Fibroblast of the conjunctiva (primary cell): Measurements from ENCODE around the gene GRAP2.
"Not testable (repeated sequence)": the region's sequence is repeated elsewhere in the genome, so short reads cannot be mapped to it uniquely, and the experiment has no call there.

Experiments used
- DNase-seq: peaks from one replicate; pipeline ENCODE4 v3.0.0-alpha.2; 2010; ENCODE audit warnings: low read depth

Gene GRAP2

DNA sequence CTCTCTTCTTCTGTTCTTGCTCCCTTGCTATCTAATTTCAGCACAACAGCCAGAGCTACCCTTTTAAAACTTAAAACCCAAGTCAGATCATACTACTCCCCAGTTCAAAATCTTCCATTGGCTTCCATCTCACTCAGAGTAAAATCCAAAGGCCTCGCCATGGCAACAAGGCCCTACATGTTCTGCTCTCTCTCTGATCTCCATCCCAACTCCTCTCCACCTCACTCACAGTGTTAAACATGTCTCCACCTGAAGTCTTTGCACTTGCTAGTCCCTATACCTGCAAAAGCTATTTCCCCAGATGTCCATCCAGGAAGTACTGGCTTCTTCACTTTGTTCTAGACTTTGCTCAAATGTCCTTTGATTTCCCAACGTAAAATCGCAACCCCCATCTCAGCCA, 3.0 kb upstream of the GRAP2 start:
- DNase-seq = no peak

DNA sequence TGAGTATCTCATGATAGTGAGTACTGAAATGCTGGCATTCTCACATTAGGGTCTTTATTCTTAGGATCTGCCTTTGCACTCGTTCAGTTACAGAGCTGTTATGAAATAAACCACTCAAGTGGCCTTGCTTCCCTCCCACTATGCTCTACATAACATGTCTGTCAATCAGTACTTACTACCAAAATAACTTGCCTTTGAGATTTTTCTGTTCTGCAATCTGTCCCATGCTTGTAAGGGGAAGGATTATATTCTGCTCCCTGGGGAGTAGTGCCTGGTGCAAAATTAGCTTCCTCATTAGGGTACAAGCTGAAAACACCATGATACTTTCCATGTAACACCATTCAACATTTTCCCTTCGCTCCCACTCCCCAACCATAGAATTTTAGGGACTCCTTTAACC, 1.9 kb upstream of the GRAP2 start:
- DNase-seq = no peak

DNA sequence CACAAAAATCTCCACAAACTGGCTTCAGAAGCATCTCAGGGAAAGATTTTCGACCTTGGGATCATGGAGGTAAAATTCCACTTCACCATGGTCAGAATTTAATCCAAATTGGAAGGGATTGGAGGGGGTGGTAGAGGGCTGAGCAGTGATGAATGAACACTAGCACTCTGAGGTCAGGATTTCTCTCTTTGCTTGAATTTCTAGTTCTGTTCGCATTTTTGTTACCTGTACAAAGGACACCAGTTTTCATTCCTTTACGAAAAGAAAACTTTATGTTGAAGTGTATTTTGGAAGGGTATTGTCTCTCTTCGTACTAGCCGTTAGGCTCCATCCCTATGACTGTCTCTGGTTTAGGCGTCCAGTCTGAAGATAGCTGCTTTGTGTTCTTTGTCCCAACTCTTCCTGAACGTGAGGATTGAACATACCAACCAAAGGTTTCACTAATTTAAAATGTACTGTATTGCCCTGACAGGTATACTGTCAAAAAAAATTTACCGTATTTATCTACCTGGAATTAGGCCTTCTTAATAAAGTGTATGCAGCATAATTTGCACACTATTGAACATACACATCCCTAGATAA, 772 bp downstream of the GRAP2 start:
- no peak for DNase-seq

DNA sequence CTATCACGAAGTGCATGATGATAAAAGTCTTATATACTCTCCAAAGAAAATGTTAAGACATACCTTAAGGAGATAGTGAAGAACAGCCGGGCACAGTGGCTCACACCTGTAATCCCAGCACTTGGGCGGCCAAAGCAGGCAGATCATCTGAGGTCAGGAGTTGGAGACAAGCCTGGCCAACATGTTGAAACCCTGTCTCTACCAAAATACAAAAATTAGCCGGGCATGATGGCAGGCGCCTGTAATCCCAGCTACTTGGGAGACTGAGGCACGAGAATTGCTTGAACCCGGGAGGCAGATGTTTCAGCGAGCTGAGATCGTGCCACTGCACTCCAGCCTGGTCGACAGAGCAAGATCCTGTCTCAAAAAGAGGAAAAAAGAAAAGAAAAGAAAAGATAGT, 3.1 kb downstream of the GRAP2 start:
- not testable (repeated sequence) for DNase-seq

DNA sequence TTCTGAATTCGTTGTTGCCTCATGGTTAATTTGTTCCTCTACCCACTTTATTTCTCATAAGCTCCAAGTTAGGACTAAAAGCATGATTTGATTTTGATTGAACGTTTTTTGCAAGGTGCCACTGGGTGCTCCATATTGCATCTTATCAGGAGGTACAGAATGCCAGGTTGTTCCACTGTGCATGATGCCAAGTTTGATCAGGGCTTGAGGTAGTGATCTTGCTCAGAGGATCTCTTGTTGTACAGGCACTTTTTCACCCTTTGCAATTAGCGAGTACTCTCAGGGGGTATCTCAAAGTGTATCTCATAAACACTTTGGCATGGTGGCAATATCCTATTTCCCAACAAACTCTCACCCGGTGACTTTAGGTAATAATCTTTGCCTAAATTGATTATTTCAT, 4.0 kb downstream of the GRAP2 start:
- DNase-seq = no peak

DNA sequence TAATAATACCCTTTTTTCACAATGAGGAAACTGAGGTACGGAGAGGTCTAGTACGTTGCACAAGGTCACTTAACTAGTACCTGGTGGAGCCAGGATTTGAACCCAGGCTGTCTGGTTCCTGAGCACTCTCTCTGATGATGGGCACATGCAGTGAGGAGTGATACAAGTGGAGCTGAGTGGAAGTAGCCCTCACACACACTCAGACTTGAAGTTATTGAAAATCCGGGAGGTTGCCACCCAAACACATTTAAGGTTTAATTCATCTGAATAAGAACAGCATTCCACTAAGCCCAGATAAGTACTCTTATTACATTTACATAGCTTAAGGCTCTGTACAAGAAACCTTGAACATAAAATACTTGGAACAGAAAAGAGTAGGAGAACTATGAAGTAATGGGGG, 4.8 kb downstream of the GRAP2 start:
- DNase-seq = no peak

DNA sequence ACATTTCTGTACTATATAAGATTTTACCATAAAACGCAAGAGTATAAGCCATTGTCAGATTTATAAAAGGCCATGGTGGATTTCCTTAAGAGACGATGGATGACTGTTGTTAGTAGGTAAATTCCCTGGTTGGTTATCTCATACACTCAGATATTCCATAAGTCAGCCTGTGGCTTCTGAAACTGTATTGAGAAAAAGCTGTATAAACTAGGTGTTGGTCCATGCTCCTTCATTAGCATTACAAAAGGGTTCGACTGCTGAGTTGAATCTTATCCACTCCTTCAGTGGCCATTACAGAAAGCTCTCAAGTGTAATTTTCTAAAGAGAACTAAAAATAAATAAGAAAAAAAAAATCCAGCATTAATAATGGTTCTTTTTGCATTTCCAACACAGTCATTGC, 5.3 kb downstream of the GRAP2 start:
- no peak for DNase-seq

DNA sequence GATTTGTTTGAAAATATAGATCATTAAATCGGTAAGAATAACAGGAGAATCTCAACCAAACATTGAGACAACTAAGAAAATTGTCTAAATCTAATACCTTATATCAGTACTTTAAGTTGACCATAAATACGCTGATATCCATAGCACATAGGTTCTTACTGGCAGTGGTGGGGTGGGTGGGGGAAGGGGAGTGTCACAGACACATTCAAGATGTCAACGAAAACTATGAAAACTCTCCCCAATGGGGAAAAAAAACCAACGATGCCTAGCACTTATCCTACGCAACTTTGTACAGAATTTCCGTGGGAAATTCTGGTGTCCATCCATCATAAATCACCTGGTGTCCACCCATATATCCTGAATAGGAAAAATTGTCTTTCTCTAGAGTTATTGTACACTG, 6.2 kb downstream of the GRAP2 start:
- DNase-seq = no peak

DNA sequence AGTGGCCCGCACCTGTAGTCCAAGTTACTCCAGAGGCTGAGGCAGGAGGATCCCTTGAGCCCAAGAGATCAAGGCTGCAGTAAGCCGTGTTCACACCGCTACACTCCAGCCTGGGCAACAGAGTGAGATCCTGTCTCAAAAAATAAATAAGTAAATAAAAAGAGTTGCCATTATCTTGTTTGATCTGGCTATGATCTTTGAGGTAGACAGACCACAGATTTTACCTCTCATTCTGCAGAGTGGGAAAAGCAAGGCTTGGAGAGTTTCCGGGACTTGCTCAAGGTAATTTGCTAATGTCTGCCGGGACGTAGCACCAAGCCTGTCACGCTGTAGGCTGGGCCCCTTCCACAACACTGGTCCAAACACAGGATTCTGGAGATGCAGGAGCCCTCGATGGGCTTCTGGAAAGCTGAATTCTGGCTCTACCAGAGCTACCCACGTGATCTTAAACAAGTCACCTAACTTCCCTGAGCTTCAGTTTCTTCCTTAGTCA, 6.8 kb downstream of the GRAP2 start:
- DNase-seq = no peak

DNA sequence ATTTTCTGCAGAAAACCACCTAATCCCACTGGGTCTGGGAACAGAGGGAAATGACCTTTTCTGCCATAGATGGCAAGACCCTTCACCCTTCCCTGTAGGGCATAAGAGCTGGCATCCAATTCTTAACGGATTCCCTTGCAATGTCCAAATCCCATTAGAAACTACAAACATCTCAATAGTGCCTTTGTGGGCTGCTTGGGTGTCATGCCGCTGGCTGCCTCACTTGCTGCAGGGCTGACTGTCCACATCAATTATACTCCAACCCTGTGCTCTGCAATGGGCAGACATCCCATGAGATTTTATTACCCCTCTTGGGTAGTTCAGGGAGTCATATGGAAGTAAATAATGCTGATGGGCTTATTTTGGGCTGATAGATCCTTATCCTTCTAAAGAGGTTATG, 7.3 kb downstream of the GRAP2 start:
- DNase-seq = no peak

DNA sequence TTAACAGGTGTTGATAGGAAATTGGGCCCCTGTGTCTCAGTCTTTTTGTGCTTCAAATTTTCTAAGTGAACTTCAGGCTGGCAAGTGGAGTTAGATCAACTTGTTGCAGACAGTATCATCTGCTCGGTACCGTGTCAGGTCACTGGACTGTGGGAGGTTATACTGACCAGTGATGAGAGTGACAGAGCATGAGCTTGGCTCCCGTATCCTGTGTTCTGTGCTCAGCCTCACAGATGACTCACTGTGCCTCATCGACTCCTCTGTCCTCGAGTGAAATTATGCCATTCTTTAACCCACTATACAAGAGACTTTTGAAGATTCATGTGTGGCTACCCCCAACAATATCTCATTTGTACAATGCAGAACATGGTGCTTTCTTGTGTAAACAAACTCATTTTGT, 7.9 kb downstream of the GRAP2 start:
- DNase-seq = no peak

DNA sequence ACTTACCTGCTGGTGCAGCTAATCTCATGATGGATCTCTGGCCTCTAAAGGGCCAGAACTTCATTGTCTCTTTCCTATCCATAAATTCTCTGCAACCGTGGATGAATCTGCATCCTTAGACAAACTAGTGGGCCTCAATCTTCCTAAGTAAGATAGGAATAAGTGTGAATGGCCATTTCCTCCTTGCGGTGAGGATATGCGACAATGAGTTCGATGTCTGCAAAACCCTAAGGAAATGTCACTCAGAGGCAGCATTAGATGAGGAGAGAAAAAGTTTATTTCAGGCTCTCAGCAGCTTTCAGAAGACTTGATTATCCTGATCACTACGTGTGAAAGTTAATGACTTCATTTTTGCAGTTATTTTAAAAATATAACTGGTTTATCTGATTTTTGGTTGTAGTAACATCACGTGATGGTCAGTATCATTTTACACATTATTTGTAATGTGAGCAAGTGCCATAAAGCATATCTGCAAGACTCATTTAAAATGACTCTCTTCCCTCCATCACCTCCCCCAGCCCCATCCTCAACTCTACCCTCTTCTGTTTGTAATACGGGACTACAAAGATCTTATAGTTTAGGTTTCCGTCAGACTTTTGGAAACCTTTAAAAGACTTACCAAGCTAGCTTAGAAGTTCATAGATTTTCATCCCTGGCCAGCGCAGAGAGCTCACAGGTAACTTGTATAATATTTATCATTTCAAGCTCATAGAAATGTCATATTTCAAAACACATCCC, 10.2 kb downstream of the GRAP2 start:
- DNase-seq = no peak

DNA sequence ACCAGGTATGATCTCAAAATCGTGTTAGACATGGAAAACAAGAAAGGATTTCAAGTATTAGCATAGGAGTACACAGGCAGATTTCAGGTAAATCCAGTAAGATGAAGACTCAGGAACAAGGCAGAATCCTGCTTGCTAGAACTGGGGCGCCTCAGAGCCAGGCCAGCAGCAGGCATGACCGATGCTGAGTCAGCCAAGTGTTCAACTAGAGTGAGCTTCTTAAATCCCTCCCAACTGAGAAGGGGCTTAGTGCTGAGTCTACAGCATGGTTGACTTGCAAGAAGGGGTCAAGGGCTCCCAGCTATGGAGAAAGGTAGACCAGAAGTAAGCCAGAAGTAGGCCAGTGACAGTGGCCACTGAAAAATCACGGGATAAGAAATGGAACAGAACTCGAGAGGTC, 12.4 kb downstream of the GRAP2 start:
- no peak for DNase-seq

DNA sequence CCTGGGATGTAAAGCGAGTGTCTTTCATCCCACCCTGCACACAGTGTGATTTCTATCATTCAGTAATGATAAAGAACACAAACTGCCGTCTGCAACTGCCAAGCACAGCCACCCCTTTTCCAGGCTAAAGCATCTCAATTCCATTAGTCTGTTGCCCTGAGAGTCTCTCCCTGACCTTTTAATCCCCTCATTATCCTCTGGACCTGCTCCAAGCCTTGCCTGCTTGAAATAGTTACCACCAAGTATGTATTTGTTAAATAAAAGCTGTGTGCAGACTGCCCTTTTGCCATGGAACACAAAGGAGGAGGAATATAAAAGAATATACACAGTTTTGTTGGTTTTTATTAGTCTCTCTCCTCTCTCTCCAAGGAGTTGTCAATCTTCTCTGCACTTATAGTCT, 13.0 kb downstream of the GRAP2 start:
- no peak for DNase-seq

DNA sequence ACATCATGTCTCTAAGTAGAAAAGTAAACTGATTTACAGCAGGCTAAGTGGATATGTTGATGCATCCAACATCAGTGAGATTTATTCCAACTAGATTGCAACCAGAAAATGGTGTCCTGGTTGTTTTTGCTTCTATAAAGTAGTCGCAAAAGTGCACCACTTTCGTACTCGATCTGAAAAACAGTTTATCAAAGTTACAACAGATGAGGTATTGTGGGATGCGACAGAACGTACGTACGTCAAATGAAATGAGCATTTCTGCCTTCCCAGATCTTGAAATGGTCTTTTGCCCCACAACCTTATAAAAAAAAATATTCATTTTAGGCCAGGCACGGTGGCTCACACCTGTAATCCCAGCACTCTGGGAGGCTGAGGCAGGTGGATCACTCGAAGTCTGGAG, 13.7 kb downstream of the GRAP2 start:
- no peak for DNase-seq

DNA sequence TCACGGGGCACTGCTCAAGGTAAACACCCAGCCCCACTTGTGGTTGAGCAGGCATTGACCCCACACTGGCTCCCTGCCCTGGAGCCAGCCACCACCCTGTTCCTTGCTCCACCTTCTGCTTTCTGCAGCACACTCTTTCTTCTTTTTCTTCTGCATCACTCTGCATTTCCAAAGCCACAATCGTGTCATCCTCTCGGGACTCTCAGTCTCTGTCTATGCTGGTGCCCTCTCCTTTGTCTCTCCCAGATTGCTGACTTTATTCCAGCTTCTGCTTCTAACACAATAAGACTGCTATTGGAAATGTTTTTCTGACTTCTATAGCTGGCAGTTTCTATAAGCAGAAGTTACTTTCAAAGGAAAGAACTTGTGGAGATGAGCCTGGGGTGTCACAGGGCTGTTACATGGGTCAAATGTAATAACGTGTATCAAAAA, 14.4 kb downstream of the GRAP2 start:
- DNase-seq = no peak

DNA sequence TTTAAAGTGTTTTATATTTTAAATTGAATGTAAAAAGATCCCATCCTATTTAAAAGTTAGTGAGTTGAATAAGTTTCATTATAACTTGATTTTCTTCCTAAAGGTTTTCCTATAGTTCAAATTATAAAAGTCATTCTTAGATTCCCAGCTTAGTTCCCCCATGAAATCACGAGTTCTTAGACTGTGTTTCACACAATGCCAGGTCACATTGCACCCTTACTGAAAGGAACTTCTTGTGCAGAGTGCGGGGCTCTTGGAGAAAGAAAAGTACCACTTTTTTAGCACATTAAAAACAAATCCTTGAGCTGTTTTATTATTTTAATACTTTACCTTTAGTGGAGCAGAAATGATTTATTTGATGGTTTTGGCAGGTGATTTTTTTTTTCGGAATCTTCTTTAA, 15.6 kb downstream of the GRAP2 start:
- DNase-seq = no peak

DNA sequence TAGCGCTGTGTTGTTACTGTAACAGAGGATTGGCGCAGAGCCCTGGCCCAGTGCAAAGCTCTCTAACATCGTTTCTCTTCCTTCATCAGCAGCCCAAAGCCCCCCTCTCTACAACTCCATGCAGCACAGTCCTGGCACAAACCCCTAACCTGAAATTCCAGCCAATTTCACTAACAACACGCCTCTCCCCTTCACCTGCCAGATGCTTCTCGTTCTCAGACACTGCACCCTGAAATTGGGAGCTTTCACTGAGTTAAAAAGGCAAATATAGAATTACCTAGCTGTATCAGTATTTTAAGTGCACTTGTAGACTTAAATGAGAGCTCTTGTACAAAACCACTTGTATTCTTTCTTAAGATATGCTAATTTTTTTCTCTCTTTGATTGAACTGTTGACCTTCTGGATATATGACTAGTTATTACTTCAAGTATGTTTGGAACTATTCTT, 16.3 kb downstream of the GRAP2 start:
- DNase-seq = no peak

DNA sequence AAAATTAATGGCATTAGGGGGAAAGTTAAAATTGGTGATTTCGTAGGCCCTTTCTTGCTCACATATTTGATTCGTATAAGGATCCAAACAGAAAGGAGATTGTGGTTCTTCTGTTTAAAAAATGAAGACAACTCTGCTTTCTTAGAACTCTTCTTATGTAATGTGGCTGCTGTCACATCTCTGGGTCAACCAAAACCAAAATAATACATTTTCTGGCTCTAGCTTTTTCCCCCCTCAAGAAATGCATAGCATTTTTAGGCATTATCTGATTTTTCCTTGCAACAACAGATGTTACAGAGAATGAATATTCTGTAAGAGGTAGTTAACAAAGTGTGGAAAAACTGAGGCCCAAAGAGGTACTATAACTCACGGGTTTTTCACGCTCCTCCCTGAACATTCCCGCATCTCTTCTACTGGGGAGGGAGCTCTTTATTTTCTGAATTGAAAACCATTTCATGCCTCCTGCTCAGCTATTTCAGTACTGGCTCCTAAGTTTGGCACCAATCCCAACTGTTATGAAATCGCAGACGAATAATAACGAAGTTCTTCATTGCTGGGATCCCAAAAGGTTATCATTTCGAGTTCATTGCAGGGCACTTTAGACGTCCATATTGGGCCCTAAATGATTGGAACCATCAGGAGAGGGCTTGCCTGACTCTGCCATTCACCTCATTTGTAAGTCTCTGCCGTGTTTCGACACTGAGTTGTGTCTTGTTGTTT, 17.1 kb downstream of the GRAP2 start:
- DNase-seq = no peak

DNA sequence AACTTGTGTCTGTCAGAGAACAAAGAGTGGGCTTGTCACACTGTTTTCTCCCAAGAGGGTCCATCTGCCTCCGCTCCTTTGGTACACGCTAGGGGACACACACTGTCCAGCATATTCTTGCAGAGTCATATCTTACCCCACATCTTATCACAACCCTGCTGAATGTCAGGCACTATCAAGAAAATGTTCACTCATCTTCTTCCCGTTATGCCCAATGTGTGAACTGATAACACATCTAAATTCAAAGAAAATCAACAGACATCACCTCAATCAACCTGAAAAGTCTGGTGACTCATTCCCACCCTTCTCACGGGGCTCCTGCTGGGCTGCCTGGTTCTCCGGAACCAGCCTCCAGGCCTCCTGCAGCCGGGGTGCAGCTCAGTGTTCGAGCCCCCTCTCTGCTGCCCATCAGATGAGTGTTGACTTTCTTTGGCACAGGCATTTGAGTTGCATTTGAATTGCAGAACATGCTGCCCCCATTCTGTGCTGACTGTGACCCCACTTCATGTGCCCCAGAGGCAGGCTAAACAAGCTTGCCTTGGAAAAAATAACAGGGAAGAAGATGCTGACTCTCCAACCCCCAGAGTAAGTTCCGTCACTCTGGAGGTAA, 19.4 kb downstream of the GRAP2 start:
- no peak for DNase-seq

DNA sequence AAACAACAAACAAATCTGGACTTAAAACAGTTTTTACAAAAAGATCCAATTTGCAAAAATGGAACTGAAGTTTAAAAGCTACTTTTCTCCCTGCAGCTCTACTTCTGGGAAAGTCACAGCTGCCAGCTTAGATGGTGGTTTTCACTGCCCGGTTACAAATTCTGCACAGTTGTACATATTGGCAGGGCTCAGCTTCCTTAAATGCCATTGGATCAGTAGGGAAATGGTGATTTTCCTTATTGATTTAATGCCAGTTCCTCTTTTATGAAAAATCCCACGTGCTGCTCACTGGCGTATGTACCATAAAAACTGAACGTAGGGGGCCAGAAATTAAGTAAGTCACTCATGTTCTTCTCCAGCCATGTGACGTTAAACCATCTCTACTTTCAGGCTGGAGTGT, 22.8 kb downstream of the GRAP2 start:
- DNase-seq = no peak

DNA sequence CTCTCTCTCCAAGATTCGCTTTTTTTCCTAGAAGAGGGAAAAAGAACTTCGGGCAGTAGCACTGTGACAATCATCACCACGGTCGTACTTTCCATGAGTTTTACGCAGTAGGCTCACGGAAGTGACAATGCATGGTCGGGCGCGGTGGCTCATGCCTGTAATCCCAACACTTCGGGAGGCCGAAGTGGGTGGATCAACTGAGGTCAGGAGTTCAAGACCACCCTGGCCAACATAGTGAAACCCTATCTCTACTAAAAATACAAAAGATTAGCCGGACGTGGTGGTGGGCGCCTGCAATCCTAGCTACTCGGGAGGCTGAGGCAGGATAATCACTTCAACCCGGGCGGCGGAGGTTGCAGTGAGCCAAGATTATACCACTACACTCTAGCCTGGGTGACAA, 23.4 kb downstream of the GRAP2 start:
- no peak for DNase-seq

DNA sequence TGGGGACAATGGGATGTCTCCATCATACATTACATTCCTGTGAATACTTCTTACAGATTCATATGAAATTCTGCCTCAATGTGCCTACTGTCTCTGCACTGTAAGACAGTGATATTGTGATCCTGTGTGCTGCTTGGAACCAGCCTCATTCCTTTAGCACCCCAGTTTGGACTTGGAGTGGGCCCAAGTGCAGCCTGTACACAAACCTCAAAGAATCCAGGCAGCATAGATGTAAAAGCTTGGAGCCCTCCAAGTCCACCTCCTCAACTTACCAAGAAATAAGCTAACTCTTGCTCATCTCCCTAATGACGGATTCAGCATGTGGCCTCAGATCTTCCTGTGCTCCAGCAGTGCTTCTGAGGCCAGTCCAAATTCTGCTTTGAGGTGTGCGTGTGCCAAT, 24.4 kb downstream of the GRAP2 start:
- no peak for DNase-seq
